ENCODE measurements around the gene CHMP3. TPM values are rescaled to one million over a fixed set of nuclear protein-coding genes. Genes with fewer than 3 reads are reported as not detected.

CHMP3 gene
- polyA plus RNA-seq, 2 donors: 46.1 to 111 TPM

GRCh38 chr2:86584151-86584913, 21.1 kb upstream of the CHMP3 start:
- 73 to 74% methylated on average over 2 of the region's 2 CpGs for WGBS, 2 donors

GRCh38 chr2:86580560-86580959, 17.3 kb upstream of the CHMP3 start:
- Histone ChIP-seq H3K4me1 (ENCODE audit: control insufficient read depth in 2 of 2, insufficient read depth in 2 of 2, low read length in 1 of 2) (no peaks in the 10 kb centered on the region), H3K9me3 (ENCODE audit: control insufficient read depth in 2 of 2, insufficient read depth in 1 of 2, low read depth in 1 of 2, low read length in 1 of 2) (no peaks in the 10 kb centered on the region), H3K27ac (ENCODE audit: low read depth in 2 of 2, low read length in 1 of 2) (no peak overlapping the region), H3K27me3 (ENCODE audit: control insufficient read depth in 1 of 2, insufficient read depth in 2 of 2, low read length in 2 of 2) (no peaks in the 10 kb centered on the region), H3K36me3 (ENCODE audit: control insufficient read depth in 2 of 2, insufficient read depth in 2 of 2, low read length in 1 of 2) (no peaks in the 10 kb centered on the region), H3K4me3 (ENCODE audit: low read depth in 1 of 2, low read length in 2 of 2) (no peak overlapping the region)

More at GRCh38 chr2:86584151-86584913, 21.1 kb upstream of the CHMP3 start:
- Histone ChIP-seq H3K4me1 (ENCODE audit: control insufficient read depth in 2 of 2, insufficient read depth in 2 of 2, low read length in 1 of 2) (no peaks in the 10 kb centered on the region), H3K4me3 (ENCODE audit: low read depth in 1 of 2, low read length in 2 of 2) (no peak overlapping the region), H3K9me3 (ENCODE audit: control insufficient read depth in 2 of 2, insufficient read depth in 1 of 2, low read depth in 1 of 2, low read length in 1 of 2) (no peaks in the 10 kb centered on the region), H3K27me3 (ENCODE audit: control insufficient read depth in 1 of 2, insufficient read depth in 2 of 2, low read length in 2 of 2) (no peaks in the 10 kb centered on the region), H3K36me3 (ENCODE audit: control insufficient read depth in 2 of 2, insufficient read depth in 2 of 2, low read length in 1 of 2) (no peaks in the 10 kb centered on the region), H3K27ac (ENCODE audit: low read depth in 2 of 2, low read length in 1 of 2) (no peak overlapping the region)

- Histone ChIP-seq H3K27me3 (ENCODE audit: control insufficient read depth in 1 of 2, insufficient read depth in 2 of 2, low read length in 2 of 2) (no peaks in the 10 kb centered on the region), H3K36me3 (ENCODE audit: control insufficient read depth in 2 of 2, insufficient read depth in 2 of 2, low read length in 1 of 2) (no peaks in the 10 kb centered on the region), H3K4me3 (ENCODE audit: low read depth in 1 of 2, low read length in 2 of 2) (no peak overlapping the region), H3K27ac (ENCODE audit: low read depth in 2 of 2, low read length in 1 of 2) (no peak overlapping the region), H3K4me1 (ENCODE audit: control insufficient read depth in 2 of 2, insufficient read depth in 2 of 2, low read length in 1 of 2) (no peaks in the 10 kb centered on the region), H3K9me3 (ENCODE audit: control insufficient read depth in 2 of 2, insufficient read depth in 1 of 2, low read depth in 1 of 2, low read length in 1 of 2) (no peaks in the 10 kb centered on the region)
- 86 to 89% methylated on average over 2 of the region's 2 CpGs for WGBS, 2 donors
Observed at GRCh38 chr2:86577817-86578456, 14.7 kb upstream of the CHMP3 start.

GRCh38 chr2:86570059-86570458, 6.8 kb upstream of the CHMP3 start:
- no peaks in the 10 kb centered on the region for H3K36me3 ChIP-seq (ENCODE audit: control insufficient read depth in 2 of 2, insufficient read depth in 2 of 2, low read length in 1 of 2)
- peaks cover 0 to 5% of the 10 kb centered on the region in 2 donors for H3K4me1 ChIP-seq (ENCODE audit: control insufficient read depth in 2 of 2, insufficient read depth in 2 of 2, low read length in 1 of 2)
- no peaks in the 10 kb centered on the region for H3K9me3 ChIP-seq (ENCODE audit: control insufficient read depth in 2 of 2, insufficient read depth in 1 of 2, low read depth in 1 of 2, low read length in 1 of 2)
- H3K27ac ChIP-seq (ENCODE audit: low read depth in 2 of 2, low read length in 1 of 2): no peak overlapping the region
- H3K4me3 ChIP-seq (ENCODE audit: low read depth in 1 of 2, low read length in 2 of 2): no peak overlapping the region
- H3K27me3 ChIP-seq (ENCODE audit: control insufficient read depth in 1 of 2, insufficient read depth in 2 of 2, low read length in 2 of 2): no peaks in the 10 kb centered on the region
- 66 to 72% methylated on average over 3 of the region's 3 CpGs for WGBS, 2 donors

GRCh38 chr2:86566821-86567190, 3.6 kb upstream of the CHMP3 start:
- H3K9me3 ChIP-seq (ENCODE audit: control insufficient read depth in 2 of 2, insufficient read depth in 1 of 2, low read depth in 1 of 2, low read length in 1 of 2): no peaks in the 10 kb centered on the region
- H3K27ac ChIP-seq (ENCODE audit: low read depth in 2 of 2, low read length in 1 of 2): no peak overlapping the region
- H3K36me3 ChIP-seq (ENCODE audit: control insufficient read depth in 2 of 2, insufficient read depth in 2 of 2, low read length in 1 of 2): no peaks in the 10 kb centered on the region
- no peaks in the 10 kb centered on the region for H3K27me3 ChIP-seq (ENCODE audit: control insufficient read depth in 1 of 2, insufficient read depth in 2 of 2, low read length in 2 of 2)
- H3K4me3 ChIP-seq (ENCODE audit: low read depth in 1 of 2, low read length in 2 of 2): no peak overlapping the region
- H3K4me1 ChIP-seq (ENCODE audit: control insufficient read depth in 2 of 2, insufficient read depth in 2 of 2, low read length in 1 of 2): peaks cover 0 to 8% of the 10 kb centered on the region in 2 donors

- Histone ChIP-seq H3K9me3 (ENCODE audit: control insufficient read depth in 2 of 2, insufficient read depth in 1 of 2, low read depth in 1 of 2, low read length in 1 of 2) (no peaks in the 10 kb centered on the region), H3K27ac (ENCODE audit: low read depth in 2 of 2, low read length in 1 of 2) (no peak overlapping the region), H3K27me3 (ENCODE audit: control insufficient read depth in 1 of 2, insufficient read depth in 2 of 2, low read length in 2 of 2) (no peaks in the 10 kb centered on the region), H3K4me1 (ENCODE audit: control insufficient read depth in 2 of 2, insufficient read depth in 2 of 2, low read length in 1 of 2) (peaks cover 0 to 8% of the 10 kb centered on the region in 2 donors), H3K4me3 (ENCODE audit: low read depth in 1 of 2, low read length in 2 of 2) (no peak overlapping the region), H3K36me3 (ENCODE audit: control insufficient read depth in 2 of 2, insufficient read depth in 2 of 2, low read length in 1 of 2) (no peaks in the 10 kb centered on the region)
- 49 to 54% methylated on average over 6 of the region's 6 CpGs for whole genome bisulfite sequencing, 2 donors
Observed at GRCh38 chr2:86566158-86566820, 3.0 kb upstream of the CHMP3 start.

GRCh38 chr2:86563650-86564061, 413 bp upstream of the CHMP3 start:
- peaks cover 0 to 8% of the 10 kb centered on the region in 2 donors for H3K4me1 ChIP-seq (ENCODE audit: control insufficient read depth in 2 of 2, insufficient read depth in 2 of 2, low read length in 1 of 2)
- no peaks in the 10 kb centered on the region for H3K9me3 ChIP-seq (ENCODE audit: control insufficient read depth in 2 of 2, insufficient read depth in 1 of 2, low read depth in 1 of 2, low read length in 1 of 2)
- 78% methylated on average over 13 of the region's 13 CpGs for WGBS, 2 donors
- H3K27ac ChIP-seq (ENCODE audit: low read depth in 2 of 2, low read length in 1 of 2): peak overlapping the region; percentile 16 to 100
- H3K4me3 ChIP-seq (ENCODE audit: low read depth in 1 of 2, low read length in 2 of 2): peak overlapping the region; percentile 3 to 89
- no peaks in the 10 kb centered on the region for H3K36me3 ChIP-seq (ENCODE audit: control insufficient read depth in 2 of 2, insufficient read depth in 2 of 2, low read length in 1 of 2)
- H3K27me3 ChIP-seq (ENCODE audit: control insufficient read depth in 1 of 2, insufficient read depth in 2 of 2, low read length in 2 of 2): no peaks in the 10 kb centered on the region

GRCh38 chr2:86562485-86562921, 740 bp downstream of the CHMP3 start:
- no peaks in the 10 kb centered on the region for H3K9me3 ChIP-seq (ENCODE audit: control insufficient read depth in 2 of 2, insufficient read depth in 1 of 2, low read depth in 1 of 2, low read length in 1 of 2)
- 0% methylated on average over 16 of the region's 16 CpGs for WGBS, 2 donors
- no peaks in the 10 kb centered on the region for H3K36me3 ChIP-seq (ENCODE audit: control insufficient read depth in 2 of 2, insufficient read depth in 2 of 2, low read length in 1 of 2)
- no peaks in the 10 kb centered on the region for H3K27me3 ChIP-seq (ENCODE audit: control insufficient read depth in 1 of 2, insufficient read depth in 2 of 2, low read length in 2 of 2)
- peaks cover 0 to 8% of the 10 kb centered on the region in 2 donors for H3K4me1 ChIP-seq (ENCODE audit: control insufficient read depth in 2 of 2, insufficient read depth in 2 of 2, low read length in 1 of 2)
- peak overlapping the region; percentile 85 to 89 for H3K4me3 ChIP-seq (ENCODE audit: low read depth in 1 of 2, low read length in 2 of 2)
- peak overlapping the region; percentile 99 to 100 for H3K27ac ChIP-seq (ENCODE audit: low read depth in 2 of 2, low read length in 1 of 2)

GRCh38 chr2:86557836-86558235, 5.4 kb downstream of the CHMP3 start:
- WGBS, 2 donors: 92% methylated on average over 2 of the region's 2 CpGs
- Histone ChIP-seq H3K27ac (ENCODE audit: low read depth in 2 of 2, low read length in 1 of 2) (no peak overlapping the region), H3K9me3 (ENCODE audit: control insufficient read depth in 2 of 2, insufficient read depth in 1 of 2, low read depth in 1 of 2, low read length in 1 of 2) (no peaks in the 10 kb centered on the region), H3K36me3 (ENCODE audit: control insufficient read depth in 2 of 2, insufficient read depth in 2 of 2, low read length in 1 of 2) (no peaks in the 10 kb centered on the region), H3K27me3 (ENCODE audit: control insufficient read depth in 1 of 2, insufficient read depth in 2 of 2, low read length in 2 of 2) (no peaks in the 10 kb centered on the region), H3K4me3 (ENCODE audit: low read depth in 1 of 2, low read length in 2 of 2) (no peak overlapping the region), H3K4me1 (ENCODE audit: control insufficient read depth in 2 of 2, insufficient read depth in 2 of 2, low read length in 1 of 2) (no peaks in the 10 kb centered on the region)
